NCI-H774 (cell line): ENCODE measurements around the gene S1PR4.

ENCODE experiments used
- DNase-seq: peaks from one replicate; lab custom pipeline; 2025; lab: John Stamatoyannopoulos, UW

S1PR4 gene

GRCh38 chr19:3178377-3178972, at the start of gene S1PR4:
TSS of gene S1PR4 (plus strand) at chr19:3178769. CDS start at chr19:3178793, 24 bp downstream.
- no peak for DNase-seq

GRCh38 chr19:3129112-3129511, 49.5 kb upstream of the S1PR4 start:
- DNase-seq = no peak

- no peak for DNase-seq
These were observed 47.4 kb upstream of the S1PR4 start for GRCh38 chr19:3131168-3131567.

GRCh38 chr19:3132971-3133792, 45.4 kb upstream of the S1PR4 start:
- DNase-seq = peak; percentile 74

- DNase-seq = no peak
These were observed 44.8 kb upstream of the S1PR4 start for GRCh38 chr19:3133793-3134116.

GRCh38 chr19:3135961-3136683, 42.4 kb upstream of the S1PR4 start, which contains the start of gene GNA15:
TSS of gene GNA15 (plus strand) at chr19:3136033. CDS start at chr19:3136451, 418 bp downstream.
- DNase-seq = no peak

GRCh38 chr19:3136684-3137055, 41.9 kb upstream of the S1PR4 start:
- DNase-seq = no peak

- DNase-seq = no peak
These were observed 41.5 kb upstream of the S1PR4 start for GRCh38 chr19:3137119-3137518.

- DNase-seq = no peak
These were observed 40.3 kb upstream of the S1PR4 start for GRCh38 chr19:3138268-3138667.

GRCh38 chr19:3140667-3141038, 37.9 kb upstream of the S1PR4 start:
- DNase-seq = no peak

GRCh38 chr19:3142292-3142670, 36.3 kb upstream of the S1PR4 start:
- DNase-seq = no peak

GRCh38 chr19:3142781-3143337, 35.7 kb upstream of the S1PR4 start:
- no peak for DNase-seq

GRCh38 chr19:3145909-3146676, 32.5 kb upstream of the S1PR4 start:
- no peak for DNase-seq

GRCh38 chr19:3146677-3147100, 31.9 kb upstream of the S1PR4 start:
- no peak for DNase-seq

- no peak for DNase-seq
These were observed 30.1 kb upstream of the S1PR4 start for GRCh38 chr19:3148503-3148902.

GRCh38 chr19:3149089-3149488, 29.5 kb upstream of the S1PR4 start:
- DNase-seq = no peak

GRCh38 chr19:3149526-3150505, 28.8 kb upstream of the S1PR4 start:
- DNase-seq = no peak

GRCh38 chr19:3150739-3151329, 27.7 kb upstream of the S1PR4 start:
- no peak for DNase-seq

- DNase-seq = no peak
These were observed 26.8 kb upstream of the S1PR4 start for GRCh38 chr19:3151563-3152418.

- no peak for DNase-seq
These were observed 26.2 kb upstream of the S1PR4 start for GRCh38 chr19:3152419-3152780.
